HepG2 (cell line): ENCODE data around the gene NUP153. TPM values are rescaled to one million over a fixed set of nuclear protein-coding genes. Genes with fewer than 3 reads are reported as not detected.
A peak's percentile ranks its signal among the peaks of the same experiment; 100 is the strongest.

Experiments
- BORCS8-MEF2B ChIP-seq: sonication (generic); formaldehyde crosslinking; IDR thresholded peaks from 2 replicates; pipeline ENCODE4 v1.8.0; 2022; ENCODE audit warnings: mild to moderate bottlenecking, missing genetic modification reagents
- HDAC6 ChIP-seq: fragments of 200-600 bp; sonication (generic); IDR thresholded peaks from 2 replicates; pipeline ENCODE4 v1.7.0; 2017; ENCODE audit warnings: mild to moderate bottlenecking, antibody characterized with exemption, low read length, low read depth
- JUNB ChIP-seq: sonication (generic); formaldehyde crosslinking; IDR thresholded peaks from 2 replicates; pipeline ENCODE4 v1.8.0; 2022; ENCODE audit warnings: missing genetic modification reagents, mild to moderate bottlenecking, borderline replicate concordance
- KDM4B ChIP-seq: sonication (generic); formaldehyde crosslinking; IDR thresholded peaks from 2 replicates; pipeline ENCODE4 v1.4.0; 2020; ENCODE audit warnings: missing genetic modification reagents
- MXD4 ChIP-seq: IDR thresholded peaks from 2 replicates; pipeline ENCODE4 v1.6.1; 2016; ENCODE audit warnings: mild to moderate bottlenecking, missing biosample characterization, missing genetic modification reagents
- SALL1 ChIP-seq: sonication (generic); formaldehyde crosslinking; IDR thresholded peaks from 2 replicates; pipeline ENCODE4 v1.8.0; 2022; ENCODE audit warnings: mild to moderate bottlenecking, missing genetic modification reagents
- SMARCE1 ChIP-seq: fragments of 450-650 bp; IDR thresholded peaks from 2 replicates; pipeline ENCODE4 v1.6.1; 2017; ENCODE audit warnings: borderline replicate concordance
- ZFY ChIP-seq: sonication (generic); formaldehyde crosslinking; IDR thresholded peaks from 2 replicates; pipeline ENCODE4 v1.4.0; 2020; ENCODE audit warnings: missing genetic modification reagents
- ZNF543 ChIP-seq: sonication (generic); formaldehyde crosslinking; IDR thresholded peaks from 2 replicates; pipeline ENCODE4 v1.4.0; 2020; ENCODE audit warnings: mild to moderate bottlenecking, missing genetic modification reagents
- polyA plus RNA-seq, 8 experiments: library from polyadenylated mRNA; depleted of rRNA in 3 of 8; stranded (reverse) in 7 of 8; unstranded in 1 of 8; fragments of >200 nt; fragmentation: Illumina TruSeq in 4 of 8; extraction: Trizol in 4 of 8; gene quantifications; 2 replicates each; pipeline versions ENCODE4 v1.2.1 to v1.2.3, GENCODE V29; 2011 to 2016; ENCODE audit warnings: low read depth in 4 of 8, missing spikeins in 1 of 8, mixed read lengths in 1 of 8; ENCODE audit not compliant: insufficient read depth in 1 of 8
- total RNA-seq, 5 experiments: library from RNA; depleted of rRNA; stranded (reverse); fragments of >200 nt; fragmentation: Illumina TruSeq; extraction: Trizol; gene quantifications; 2 replicates each; pipeline ENCODE4 v1.2.3, GENCODE V29; 2016; ENCODE audit warnings: low read depth in 1 of 5
- TF ChIP-seq, protein P1 (sequence below): sonication (generic); formaldehyde crosslinking; IDR thresholded peaks from 2 replicates; pipeline ENCODE4 v1.8.0; 2022; ENCODE audit warnings: mild to moderate bottlenecking, missing genetic modification reagents, moderate library complexity
- TF ChIP-seq, protein P2 (sequence below): sonication (generic); formaldehyde crosslinking; IDR thresholded peaks from 2 replicates; pipeline ENCODE4 v1.5.0; 2020; ENCODE audit warnings: mild to moderate bottlenecking, missing genetic modification reagents
- TF ChIP-seq, protein P3 (sequence below): sonication (generic); formaldehyde crosslinking; IDR thresholded peaks from 2 replicates; pipeline ENCODE4 v1.8.0; 2022; ENCODE audit warnings: missing genetic modification reagents, mild to moderate bottlenecking, moderate library complexity, borderline replicate concordance
- TF ChIP-seq, protein P4 (sequence below): IDR thresholded peaks from 2 replicates; pipeline ENCODE4 v1.4.0; 2020; ENCODE audit warnings: mild to moderate bottlenecking, missing genetic modification reagents
- TF ChIP-seq, protein P5 (sequence below): sonication (generic); formaldehyde crosslinking; IDR thresholded peaks from 2 replicates; pipeline ENCODE4 v1.9.0; 2021; ENCODE audit warnings: missing genetic modification reagents, borderline replicate concordance

The NUP153 gene
- total and polyA plus RNA-seq, 2 of the 13 experiments (the other 11 are each of a cell fraction or from before 2014, with no cell fraction given) = 29.8 to 55.2 TPM

DNA sequence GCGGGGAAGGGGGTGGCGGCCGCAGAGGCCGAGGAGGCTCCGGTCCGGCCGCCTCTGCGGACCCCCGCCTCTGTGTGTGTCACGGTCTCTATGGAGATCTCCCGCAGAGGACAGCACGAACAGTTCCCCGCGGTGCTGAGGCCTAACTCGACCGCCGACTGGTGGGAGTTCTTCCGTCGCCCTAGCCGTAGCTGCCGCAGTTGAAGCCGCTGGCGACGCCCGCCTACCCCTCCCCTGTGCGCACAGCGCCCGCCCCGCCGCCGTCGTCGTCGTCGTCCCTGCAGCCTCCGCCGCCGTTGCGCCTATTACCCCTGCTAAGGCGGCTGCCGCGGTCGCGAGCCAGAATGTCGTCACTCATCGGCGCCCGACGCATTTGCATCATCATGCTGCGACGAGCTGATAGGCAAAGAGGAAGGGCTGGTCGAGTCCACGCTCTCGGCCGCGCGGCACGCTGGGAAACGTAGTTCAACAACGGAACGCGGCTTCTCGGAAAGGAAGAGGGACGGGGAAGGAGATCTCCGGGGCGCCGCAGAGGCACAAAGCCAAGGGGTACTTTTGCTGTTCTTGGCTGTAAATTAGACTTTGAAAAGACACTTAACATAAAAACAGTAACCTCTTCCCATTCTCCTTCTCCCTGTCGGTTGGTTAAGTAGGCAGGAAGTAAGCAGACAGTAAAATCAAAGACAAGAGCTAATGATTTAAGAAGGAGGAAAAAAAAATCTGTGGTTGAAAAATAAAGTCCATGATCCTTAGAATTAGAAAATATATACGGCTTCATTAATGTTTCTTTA is at the start of gene NUP153 (continued):
- TF ChIP-seq, protein P1, sequence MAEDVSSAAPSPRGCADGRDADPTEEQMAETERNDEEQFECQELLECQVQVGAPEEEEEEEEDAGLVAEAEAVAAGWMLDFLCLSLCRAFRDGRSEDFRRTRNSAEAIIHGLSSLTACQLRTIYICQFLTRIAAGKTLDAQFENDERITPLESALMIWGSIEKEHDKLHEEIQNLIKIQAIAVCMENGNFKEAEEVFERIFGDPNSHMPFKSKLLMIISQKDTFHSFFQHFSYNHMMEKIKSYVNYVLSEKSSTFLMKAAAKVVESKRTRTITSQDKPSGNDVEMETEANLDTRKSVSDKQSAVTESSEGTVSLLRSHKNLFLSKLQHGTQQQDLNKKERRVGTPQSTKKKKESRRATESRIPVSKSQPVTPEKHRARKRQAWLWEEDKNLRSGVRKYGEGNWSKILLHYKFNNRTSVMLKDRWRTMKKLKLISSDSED (CRISPR knock-in tag) = no peak; the same call in 1 of the 2 replicates
- TF ChIP-seq JUNB (peak; percentile 18; the same call in 1 of the 2 replicates), HDAC6 (no peak), KDM4B (CRISPR knock-in tag) (peak; percentile 88), SMARCE1 (no peak), SALL1 (peak; percentile 88; the same call in 1 of the 2 replicates), MXD4 (CRISPR knock-in tag) (peak; percentile 91), ZFY (peak; percentile 97), ZNF543 (peak; percentile 84; the same call in 1 of the 2 replicates), BORCS8-MEF2B (CRISPR knock-in tag) (peak; percentile 62)
- TF ChIP-seq, protein P2, sequence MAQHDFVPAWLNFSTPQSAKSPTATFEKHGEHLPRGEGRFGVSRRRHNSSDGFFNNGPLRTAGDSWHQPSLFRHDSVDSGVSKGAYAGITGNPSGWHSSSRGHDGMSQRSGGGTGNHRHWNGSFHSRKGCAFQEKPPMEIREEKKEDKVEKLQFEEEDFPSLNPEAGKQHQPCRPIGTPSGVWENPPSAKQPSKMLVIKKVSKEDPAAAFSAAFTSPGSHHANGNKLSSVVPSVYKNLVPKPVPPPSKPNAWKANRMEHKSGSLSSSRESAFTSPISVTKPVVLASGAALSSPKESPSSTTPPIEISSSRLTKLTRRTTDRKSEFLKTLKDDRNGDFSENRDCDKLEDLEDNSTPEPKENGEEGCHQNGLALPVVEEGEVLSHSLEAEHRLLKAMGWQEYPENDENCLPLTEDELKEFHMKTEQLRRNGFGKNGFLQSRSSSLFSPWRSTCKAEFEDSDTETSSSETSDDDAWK = no peak
- TF ChIP-seq, protein P3, sequence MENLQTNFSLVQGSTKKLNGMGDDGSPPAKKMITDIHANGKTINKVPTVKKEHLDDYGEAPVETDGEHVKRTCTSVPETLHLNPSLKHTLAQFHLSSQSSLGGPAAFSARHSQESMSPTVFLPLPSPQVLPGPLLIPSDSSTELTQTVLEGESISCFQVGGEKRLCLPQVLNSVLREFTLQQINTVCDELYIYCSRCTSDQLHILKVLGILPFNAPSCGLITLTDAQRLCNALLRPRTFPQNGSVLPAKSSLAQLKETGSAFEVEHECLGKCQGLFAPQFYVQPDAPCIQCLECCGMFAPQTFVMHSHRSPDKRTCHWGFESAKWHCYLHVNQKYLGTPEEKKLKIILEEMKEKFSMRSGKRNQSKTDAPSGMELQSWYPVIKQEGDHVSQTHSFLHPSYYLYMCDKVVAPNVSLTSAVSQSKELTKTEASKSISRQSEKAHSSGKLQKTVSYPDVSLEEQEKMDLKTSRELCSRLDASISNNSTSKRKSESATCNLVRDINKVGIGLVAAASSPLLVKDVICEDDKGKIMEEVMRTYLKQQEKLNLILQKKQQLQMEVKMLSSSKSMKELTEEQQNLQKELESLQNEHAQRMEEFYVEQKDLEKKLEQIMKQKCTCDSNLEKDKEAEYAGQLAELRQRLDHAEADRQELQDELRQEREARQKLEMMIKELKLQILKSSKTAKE (CRISPR knock-in tag) = peak; percentile 85
- TF ChIP-seq, protein P4, sequence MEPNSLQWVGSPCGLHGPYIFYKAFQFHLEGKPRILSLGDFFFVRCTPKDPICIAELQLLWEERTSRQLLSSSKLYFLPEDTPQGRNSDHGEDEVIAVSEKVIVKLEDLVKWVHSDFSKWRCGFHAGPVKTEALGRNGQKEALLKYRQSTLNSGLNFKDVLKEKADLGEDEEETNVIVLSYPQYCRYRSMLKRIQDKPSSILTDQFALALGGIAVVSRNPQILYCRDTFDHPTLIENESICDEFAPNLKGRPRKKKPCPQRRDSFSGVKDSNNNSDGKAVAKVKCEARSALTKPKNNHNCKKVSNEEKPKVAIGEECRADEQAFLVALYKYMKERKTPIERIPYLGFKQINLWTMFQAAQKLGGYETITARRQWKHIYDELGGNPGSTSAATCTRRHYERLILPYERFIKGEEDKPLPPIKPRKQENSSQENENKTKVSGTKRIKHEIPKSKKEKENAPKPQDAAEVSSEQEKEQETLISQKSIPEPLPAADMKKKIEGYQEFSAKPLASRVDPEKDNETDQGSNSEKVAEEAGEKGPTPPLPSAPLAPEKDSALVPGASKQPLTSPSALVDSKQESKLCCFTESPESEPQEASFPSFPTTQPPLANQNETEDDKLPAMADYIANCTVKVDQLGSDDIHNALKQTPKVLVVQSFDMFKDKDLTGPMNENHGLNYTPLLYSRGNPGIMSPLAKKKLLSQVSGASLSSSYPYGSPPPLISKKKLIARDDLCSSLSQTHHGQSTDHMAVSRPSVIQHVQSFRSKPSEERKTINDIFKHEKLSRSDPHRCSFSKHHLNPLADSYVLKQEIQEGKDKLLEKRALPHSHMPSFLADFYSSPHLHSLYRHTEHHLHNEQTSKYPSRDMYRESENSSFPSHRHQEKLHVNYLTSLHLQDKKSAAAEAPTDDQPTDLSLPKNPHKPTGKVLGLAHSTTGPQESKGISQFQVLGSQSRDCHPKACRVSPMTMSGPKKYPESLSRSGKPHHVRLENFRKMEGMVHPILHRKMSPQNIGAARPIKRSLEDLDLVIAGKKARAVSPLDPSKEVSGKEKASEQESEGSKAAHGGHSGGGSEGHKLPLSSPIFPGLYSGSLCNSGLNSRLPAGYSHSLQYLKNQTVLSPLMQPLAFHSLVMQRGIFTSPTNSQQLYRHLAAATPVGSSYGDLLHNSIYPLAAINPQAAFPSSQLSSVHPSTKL = peak; percentile 75
- TF ChIP-seq, protein P5, sequence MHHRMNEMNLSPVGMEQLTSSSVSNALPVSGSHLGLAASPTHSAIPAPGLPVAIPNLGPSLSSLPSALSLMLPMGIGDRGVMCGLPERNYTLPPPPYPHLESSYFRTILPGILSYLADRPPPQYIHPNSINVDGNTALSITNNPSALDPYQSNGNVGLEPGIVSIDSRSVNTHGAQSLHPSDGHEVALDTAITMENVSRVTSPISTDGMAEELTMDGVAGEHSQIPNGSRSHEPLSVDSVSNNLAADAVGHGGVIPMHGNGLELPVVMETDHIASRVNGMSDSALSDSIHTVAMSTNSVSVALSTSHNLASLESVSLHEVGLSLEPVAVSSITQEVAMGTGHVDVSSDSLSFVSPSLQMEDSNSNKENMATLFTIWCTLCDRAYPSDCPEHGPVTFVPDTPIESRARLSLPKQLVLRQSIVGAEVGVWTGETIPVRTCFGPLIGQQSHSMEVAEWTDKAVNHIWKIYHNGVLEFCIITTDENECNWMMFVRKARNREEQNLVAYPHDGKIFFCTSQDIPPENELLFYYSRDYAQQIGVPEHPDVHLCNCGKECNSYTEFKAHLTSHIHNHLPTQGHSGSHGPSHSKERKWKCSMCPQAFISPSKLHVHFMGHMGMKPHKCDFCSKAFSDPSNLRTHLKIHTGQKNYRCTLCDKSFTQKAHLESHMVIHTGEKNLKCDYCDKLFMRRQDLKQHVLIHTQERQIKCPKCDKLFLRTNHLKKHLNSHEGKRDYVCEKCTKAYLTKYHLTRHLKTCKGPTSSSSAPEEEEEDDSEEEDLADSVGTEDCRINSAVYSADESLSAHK (CRISPR knock-in tag) = no peak
